CD4-positive, alpha-beta T cell treated with Interleukin-6 at 100 ng/mL for 8 hours (primary cell): ENCODE results near the gene GALNTL6.
"Not testable (repeated sequence)": the region's sequence is repeated elsewhere in the genome, so short reads cannot be mapped to it uniquely, and the experiment has no call there.

Experiments used
- DNase-seq: peaks from one replicate; pipeline ENCODE4 v3.0.0-alpha.2; 2020; ENCODE audit warnings: mixed read lengths, low spot score

GALNTL6 gene

DNA sequence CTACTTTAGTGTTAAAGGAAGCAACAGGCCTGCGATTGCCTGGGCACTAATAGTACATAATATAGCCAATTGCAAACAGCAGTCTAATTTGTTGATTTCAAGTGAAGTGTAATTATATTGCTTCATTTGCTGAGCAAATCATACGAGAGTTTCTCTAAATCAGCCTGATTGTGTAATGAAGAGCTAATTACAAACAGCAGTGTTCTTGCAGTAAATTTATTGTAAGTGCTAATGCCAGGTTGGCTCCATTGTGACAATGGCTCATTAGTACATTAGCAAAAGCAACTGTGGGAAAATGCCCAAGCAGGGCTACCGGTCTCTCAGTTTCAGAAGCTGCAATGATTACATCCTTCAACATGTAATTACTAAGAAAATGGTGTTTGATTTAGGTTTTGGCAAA, 591.5 kb downstream of the GALNTL6 start:
- DNase-seq = no peak

DNA sequence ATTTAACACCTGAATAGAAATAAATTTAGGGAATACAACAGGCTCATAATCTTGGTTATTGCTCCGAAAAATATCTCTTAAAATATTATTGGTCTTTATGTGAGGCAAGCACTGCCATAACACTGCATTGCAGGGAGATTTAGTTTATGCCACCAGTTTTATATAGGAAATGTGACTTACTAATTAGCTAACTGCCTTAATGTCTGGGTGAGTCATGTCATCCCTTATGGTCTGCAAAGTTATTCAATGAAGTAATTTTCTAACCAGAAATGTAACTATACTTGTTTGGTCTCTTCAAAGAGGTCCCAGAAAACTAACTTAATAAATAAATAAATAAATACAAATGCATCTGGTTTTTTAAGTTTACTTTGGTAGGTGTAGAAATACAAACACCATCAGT, 597.2 kb downstream of the GALNTL6 start:
- no peak for DNase-seq

DNA sequence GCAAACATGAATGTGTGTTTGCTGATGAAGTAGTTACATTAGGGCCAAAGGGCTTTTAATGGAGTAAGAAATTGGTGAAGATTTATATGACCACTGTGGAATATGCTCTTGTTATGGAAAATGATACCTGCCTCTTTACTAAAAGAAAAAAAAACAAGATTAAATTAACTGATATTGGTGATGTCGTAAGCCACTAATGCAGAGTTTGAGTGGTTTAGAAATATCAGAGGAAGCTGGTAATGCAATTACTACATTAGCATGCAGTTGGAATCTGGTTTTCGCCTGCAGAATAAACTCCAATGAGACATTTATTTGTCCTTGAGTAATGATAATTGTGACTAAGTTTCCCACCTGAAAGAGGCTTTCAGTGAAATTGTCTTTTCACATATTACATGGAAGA, 597.9 kb downstream of the GALNTL6 start:
- DNase-seq = no peak

DNA sequence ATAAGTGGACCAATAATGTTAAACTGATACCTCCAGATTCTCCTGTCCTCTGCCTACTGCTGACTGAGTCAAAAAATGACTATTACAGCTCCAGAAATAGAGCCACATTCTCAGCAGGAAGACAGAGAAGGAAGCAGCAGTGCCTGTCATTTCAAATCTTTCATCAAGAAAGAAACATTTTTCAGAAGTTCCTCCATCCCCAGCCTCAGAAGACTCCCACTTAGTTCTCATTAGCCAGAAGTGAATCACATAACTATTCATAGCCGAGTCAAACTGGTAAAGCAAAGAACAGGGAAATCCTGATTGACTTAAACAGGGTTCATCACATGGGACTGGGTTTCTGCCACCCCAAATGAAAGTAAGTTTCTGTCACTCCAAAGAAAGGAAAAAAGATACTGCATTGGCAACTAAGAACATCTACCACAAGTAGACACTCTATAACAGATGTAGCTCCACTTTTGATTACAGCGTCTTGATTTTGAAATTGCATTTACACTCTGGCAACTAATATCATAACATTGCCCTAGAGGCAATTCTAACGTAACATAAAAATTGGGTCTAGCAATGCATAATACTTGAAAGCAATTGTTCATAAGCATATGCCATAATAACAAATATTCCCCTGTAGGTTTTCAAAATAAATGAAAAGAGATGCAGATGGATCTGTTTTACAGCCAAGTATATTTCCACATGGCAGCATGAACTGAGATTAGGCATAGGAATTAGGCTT, 599.8 kb downstream of the GALNTL6 start:
- no peak for DNase-seq

DNA sequence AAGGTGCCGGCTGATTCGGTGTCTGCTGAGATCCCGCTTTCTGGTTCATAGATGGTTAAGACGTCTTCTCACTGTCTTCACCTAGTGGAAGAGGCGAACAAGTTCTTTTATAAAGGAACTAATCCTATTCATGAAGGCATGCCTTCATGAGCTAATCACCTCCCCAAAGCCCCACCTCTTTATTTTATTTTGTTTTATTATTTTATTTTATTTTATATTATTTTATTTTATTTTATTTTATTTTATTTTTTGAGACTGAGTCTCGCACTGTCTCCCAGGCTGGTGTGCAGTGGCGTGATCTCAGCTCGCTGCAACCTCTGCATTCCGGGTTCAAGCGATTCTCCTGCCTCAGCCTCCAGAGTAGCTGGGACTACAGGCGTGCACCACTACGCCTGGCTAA, 615.8 kb downstream of the GALNTL6 start:
- not testable (repeated sequence) for DNase-seq

DNA sequence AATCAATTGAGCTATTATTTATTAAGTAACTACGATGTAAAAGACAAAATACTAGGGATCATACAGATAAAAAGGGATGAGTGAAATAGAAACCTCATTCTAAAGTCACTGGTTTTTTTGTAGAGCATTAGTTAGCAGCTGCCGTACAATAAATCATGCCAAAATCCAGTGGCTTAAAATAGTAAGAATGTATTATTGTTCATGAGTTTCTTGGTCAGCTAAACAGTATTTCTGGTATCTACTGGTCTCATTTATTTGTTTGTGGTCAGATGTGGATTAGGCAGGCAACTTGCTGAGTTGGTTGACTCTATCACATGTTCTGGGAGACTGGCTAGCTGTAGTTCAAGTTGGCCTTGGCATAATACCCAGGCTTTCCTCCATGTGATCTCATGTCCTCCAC, 667.3 kb downstream of the GALNTL6 start:
- no peak for DNase-seq

DNA sequence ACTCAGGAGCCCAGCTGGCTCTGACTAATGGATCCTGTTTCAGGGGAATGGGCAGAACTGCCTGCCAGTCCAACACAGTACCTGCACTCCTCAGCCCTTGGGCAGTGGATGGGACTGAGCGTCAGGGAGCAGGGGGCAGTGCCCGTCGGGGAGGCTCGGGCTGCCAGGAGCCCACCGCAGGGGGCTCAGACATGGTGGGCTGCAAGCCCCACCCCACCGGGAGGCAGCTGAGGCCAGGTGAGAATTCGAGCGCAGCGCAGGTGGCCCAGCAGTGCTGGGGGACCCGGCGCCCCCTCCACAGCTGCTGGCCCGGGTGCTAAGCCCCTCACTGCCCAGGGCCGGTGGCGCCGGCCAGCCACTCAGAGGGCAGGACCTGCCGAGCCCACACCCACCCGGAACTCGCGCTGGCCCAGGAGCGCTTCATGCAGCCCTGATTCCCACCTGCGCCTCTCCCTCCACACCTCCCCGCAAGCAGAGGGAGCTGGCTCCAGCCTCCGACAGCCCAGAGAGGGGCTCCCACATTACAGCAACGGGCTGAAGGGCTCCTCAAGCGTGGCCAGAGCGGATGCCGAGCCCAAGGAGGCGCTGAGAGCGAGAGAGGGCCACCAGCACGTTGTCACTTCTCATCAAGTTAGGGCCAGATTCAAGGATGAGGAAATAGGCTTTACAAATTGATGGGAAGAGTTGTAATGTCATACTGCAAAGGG, 668.8 kb downstream of the GALNTL6 start:
- no peak for DNase-seq

DNA sequence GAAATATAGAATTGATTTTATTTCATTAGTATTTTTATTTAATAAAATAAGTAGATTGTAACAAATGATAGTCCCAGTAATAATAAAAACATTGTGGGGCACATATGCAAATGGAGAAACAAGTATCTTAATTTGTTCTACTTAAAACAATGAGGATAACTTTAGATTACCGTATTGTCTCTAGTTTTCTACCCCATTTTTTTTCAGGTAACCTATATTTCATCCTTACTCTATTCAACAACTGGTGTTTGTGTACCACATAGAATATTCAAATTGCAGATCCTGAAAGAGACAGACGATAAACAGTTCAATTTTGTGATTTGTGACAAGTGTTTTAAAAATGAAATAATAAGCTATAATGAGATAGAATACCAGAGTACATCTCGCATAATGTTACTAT, 671.8 kb downstream of the GALNTL6 start:
- DNase-seq = no peak

DNA sequence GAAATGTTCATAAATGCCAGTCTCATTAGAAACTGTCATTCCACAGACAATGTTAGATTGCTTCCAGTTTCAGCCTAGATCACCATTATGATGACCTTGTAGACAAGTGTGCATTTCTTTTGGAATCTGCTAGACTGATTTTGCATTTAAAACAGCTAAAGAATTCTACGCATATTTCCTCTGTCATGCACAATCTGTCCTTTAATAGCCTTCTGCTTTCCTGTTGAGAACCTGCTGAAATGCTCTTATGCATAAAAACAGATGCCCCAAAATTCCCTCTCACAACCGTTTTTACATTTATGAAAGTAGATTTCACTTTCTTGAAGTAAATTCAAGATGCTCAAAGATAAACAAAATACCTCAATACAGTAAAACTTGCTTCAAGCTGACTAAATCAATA, 673.3 kb downstream of the GALNTL6 start:
- DNase-seq = no peak

DNA sequence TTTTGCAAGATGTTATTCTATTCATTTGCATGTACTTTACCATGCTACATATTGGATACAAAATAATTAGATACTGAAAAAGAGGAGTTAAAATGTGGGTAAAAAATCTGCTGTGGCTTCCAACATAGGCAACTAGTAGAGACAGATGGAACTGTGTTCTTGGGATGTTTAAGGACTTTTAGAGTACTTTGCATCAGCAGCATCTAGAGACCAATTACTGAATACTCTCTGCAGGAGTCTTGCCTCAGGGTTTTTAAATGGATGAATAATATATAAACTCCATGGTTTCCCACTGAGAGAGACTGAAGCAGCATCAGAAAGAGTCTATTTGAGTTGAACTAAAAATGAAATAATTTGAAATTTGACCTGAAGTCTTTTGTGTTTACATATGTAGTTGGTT, 676.7 kb downstream of the GALNTL6 start:
- DNase-seq = no peak

DNA sequence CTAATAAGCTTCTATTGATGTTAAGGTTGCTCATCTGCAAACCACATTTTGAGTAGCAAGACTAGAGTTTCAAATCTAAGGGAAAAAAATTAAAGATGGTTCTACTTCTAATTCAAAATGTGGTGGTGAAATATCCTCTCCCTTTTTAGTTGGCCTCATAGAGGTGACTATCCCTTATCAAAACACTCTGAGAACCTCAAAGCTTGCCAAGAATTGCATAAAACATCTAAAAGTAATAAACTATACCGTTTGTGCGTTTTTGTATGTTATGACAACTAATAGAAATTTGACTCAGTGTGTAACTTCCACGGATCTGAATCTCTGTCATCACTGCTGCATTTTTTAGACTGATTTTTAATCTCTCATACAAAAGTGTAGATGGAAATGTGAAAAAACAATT, 682.6 kb downstream of the GALNTL6 start:
- DNase-seq = no peak

DNA sequence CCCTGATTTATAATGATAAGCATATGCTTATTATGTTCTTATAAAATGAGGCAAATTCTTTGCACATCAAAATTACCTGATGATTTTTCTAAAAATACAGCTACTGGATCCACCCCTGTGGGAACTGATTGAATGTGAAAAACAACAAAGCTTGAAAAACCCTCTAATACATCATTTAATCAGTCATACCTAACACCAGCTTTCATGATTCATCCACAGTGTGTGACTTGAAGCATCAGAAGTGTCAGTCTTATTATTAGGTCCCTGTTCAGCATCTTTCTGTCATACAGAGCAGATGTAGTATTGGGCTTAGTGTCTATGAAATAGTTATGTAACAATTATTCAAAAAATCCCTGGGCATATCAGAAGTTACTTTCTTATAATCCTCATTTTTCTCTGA, 684.1 kb downstream of the GALNTL6 start:
- DNase-seq = no peak

DNA sequence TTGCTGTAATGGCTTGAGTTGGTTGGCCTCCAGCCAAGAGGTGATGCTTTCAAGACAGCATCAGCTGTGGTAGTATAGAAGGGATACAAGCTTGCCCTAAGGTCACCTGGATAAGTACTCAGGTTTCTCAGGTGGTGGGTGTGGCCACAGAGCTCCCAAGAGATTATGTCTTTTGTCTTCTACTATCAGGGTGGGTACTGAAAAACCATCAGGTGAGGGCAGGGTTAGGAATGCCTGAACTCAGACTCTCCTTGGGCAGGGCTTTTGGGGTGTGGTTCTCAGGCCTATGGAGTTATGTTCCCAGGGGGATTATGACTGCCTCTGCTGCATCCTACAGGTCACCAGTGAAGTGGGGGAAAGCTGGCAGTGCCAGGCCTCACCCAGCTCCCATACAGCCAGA, 700.8 kb downstream of the GALNTL6 start:
- DNase-seq = no peak

DNA sequence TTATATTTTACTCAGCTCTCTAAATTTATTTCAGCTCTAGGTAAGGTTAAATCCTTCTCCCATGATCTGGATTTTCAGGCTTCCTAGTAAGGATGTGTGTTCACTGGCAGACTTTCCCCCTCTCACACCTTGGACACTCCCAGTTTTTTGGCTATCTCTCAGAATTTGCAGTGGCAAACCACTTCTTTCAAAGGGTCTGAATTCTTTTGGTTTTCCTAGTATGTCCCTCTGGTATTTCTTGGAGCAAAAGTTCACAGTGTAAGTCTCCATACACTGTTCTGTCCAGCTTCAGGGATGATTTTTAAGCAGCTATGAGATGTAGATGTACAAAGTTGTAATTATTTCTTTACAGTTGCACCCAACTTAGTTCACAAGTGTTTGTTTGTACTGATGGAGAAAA, 701.6 kb downstream of the GALNTL6 start:
- DNase-seq = no peak

DNA sequence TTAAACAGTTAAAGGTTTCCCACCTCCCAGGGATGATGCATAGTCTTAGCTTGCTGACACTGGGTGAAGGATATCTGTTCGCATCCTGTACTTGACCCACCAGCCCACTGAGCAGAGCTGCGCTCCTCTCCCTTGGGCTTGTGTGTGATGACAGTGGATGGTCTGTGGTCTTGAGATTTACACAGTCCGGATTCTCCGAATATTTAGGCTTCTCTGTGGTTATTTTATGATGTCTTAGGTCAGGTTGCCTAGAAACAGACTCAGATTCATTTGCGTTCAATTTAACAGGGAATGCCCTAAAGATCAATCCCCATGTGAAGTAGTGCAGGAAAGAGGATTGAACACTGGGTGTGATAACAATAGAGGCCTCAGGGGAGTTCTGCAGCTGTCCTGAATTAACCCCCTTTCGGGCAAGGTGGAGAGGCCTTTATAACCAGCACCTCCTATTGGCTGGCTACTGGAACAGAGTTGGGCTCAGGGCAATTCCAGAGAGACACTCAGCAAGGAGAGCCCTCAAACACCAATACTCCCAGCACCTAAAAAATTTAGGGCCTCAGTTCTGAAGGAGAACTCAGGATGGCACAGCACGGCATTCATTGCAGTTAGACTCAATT, 702.2 kb downstream of the GALNTL6 start:
- DNase-seq = no peak

DNA sequence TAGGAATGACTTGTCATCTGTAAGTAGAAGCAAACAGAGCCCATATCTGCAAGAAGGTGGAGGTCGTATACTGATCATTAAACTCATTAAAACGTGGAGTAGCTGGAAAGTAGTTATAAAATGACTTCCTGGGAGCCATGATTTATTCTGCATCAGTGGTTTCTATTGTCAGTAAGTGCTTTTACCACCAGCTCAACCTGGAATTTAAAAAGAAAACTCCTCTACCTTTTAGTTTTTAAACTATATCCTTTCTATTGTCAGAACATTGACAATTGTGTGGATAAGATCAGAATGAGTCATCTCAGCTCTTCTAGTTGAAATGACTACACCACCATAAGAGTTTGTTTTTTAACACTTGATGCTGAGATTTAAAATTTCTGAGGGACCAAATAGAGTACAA, 704.2 kb downstream of the GALNTL6 start:
- no peak for DNase-seq

DNA sequence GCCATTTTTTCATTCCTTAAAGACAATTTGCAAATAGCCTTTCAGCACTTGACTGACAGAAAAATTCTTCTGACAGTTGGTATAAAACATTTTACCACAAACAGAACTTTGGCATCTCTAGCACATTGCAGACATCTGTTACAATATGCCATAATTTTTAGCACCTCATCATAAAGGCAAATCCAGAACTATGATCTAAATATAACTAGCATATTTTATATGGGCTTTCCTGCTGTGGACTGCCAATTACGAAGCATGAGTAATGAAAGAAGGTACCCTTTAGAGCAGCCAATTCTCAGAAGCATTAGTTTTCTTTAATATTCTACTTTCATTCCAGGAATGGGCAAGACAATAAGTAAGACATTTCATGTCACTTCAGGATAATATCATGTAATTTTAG, 708.0 kb downstream of the GALNTL6 start:
- DNase-seq = no peak

DNA sequence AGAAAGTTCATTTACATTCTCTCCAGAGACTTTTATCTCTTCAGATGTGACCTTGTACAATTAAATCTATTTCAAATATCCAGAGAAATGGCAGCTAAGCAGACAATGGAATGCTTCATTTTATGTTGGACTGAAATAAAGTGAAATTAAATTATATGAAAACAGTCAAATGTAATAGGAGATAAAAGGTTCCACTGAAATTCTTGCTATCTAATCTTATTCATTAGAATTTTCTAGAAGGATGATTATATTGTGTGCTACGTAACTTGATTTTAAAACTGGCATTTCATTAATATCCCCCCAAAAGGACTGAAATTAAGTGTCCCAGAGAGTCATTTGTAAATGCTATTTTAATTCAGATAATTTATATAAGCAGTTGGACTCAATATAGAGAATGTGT, 708.5 kb downstream of the GALNTL6 start:
- DNase-seq = no peak

DNA sequence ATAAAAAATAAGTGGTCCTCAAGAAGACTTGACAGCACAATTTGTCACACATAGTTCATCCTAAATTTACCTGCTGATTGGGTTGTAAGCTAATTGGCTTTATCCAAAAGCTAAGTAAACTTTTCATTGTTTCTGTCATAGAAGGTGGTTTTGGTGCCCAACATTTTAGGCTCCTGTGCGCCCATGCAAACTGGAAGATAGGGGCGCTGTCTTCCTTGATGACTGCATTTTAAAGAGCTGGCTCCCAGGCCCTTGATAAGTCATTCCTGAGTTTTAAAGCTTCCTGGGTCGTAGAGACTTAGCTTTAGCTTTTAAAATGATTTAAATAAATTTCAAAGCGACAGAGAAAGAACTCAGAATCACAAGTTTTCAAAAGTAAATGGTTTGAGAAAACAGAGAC, 730.0 kb downstream of the GALNTL6 start:
- no peak for DNase-seq

DNA sequence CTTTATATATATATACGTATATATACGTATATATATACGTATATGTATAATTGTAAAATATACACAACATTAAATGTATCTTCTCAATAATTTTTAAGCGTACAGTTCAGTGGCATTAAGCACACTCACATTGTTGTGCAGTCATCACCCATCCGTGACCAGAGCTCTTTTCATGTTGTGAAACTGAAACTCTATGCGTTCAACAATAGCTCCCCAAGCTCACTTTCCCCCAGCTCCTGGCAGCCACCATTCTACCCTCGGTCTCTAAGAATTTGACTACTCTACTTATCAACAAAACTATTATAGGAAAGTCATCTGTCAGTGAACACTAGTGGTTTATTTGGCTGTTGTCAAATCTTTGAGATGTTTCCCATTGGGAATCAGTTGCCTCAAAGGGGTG, 733.6 kb downstream of the GALNTL6 start:
- no peak for DNase-seq

DNA sequence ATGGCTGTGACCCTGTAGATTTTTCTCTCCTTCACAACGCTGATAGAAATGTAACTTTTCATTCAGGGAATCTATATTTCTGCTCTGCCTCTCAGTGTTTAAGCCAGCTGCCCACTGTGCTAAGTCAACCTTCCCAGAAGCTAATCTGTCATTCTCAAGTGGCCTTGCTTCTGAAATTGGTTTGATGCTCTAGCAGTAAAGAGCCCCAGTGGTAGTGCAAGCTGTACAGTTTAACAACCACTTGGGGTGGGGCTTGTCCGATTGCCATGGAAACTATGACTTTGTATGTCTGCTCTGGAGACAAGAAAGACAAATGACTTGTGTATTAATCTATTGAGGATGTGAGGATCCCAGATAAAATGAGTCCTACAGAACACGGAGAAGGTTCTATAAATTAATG, 734.5 kb downstream of the GALNTL6 start:
- DNase-seq = no peak

DNA sequence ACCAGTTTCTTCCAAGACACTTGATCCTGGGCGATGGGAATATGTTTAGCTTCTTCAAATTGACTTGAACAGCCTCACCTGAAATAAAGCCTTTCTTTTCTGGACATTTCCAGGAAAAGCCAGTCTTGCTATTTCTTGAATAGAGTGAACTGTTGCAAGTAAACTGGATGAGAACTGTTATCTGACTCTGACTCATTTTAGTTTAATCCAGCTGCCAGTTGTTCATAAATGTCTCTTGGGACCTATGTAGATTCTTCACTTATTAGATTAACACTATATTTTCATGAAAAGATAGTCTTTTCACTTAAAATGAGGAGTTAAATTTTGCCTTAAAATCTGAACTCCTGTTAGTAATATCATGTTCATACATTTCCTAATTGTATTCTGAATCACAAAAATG, 740.0 kb downstream of the GALNTL6 start:
- DNase-seq = no peak

DNA sequence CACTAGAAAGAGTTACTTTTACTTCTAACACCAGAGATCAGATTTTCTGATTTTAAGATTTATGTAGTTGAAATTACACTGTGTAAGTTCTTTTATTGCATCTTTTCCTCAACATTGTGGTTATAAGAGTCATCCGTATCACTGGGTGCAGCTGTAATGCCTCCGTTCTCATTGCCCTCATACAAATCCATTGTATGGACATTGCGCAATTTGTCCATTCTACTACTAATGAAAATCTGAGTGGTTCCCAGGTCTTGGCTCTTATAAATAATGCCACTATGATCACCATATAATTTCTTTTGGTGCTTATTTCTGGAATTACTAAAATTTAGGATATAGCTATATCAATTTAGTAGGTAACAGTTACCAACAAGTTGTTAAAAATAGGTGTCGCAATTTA, 741.4 kb downstream of the GALNTL6 start:
- DNase-seq = no peak

DNA sequence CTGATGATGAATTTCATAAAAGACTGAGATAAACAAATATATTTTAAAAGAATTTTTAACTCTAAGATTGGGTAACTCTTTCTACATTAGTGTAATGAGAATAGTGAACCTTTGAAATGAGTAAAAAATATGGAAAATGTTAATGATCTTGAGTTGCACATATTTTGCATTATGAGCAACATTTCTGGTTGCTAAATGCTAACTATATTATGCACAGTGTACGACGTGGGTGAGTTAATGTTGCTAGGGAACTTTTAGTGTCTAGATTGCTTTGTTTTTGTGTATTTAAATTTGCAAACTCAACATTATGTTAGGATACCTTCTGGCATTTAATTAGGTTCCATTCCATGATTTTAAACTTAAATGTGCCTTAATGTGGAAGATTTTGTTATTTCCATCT, 742.5 kb downstream of the GALNTL6 start:
- no peak for DNase-seq
